OCI-LY1 (cell line): ENCODE measurements around the gene OR14A16.

Source experiments
- H2AFZ ChIP-seq: fragments of 200-600 bp; sonication (generic), shearing (Covaris generic); 2 replicates; pipeline ENCODE4 v1.6.0; 2014; ENCODE audit warnings: antibody characterized with exemption, mild to moderate bottlenecking, low read length
- H3F3A ChIP-seq: fragments of 200-600 bp; sonication (generic), shearing (Covaris generic); 2 replicates; pipeline ENCODE4 v1.6.0; 2014; ENCODE audit warnings: mild to moderate bottlenecking, antibody characterized with exemption, low read length, moderate library complexity; ENCODE audit not compliant: insufficient read depth
- H3K27ac ChIP-seq: fragments of 200-600 bp; sonication (generic); 2 replicates; pipeline ENCODE4 v1.5.1; 2014; ENCODE audit warnings: low read length, mixed run types, mild to moderate bottlenecking, low read depth; ENCODE audit not compliant: poor library complexity, severe bottlenecking
- H3K27me3 ChIP-seq: fragments of 200-600 bp; sonication (generic); 2 replicates; pipeline ENCODE4 v1.6.0; 2014; ENCODE audit warnings: antibody characterized with exemption, mild to moderate bottlenecking, low read length, moderate library complexity; ENCODE audit not compliant: insufficient read depth
- H3K36me3 ChIP-seq: fragments of 200-600 bp; sonication (generic); 2 replicates; pipeline ENCODE4 v1.6.1; 2014; ENCODE audit warnings: mild to moderate bottlenecking, antibody characterized with exemption, low read length, moderate library complexity, mixed read lengths; ENCODE audit not compliant: insufficient read depth
- H3K4me1 ChIP-seq: fragments of 200-600 bp; sonication (generic); 2 replicates; pipeline ENCODE4 v1.5.1; 2014; ENCODE audit warnings: mild to moderate bottlenecking, low read length, moderate library complexity; ENCODE audit not compliant: insufficient read depth, severe bottlenecking
- H3K4me2 ChIP-seq: fragments of 200-600 bp; sonication (generic), shearing (Covaris generic); 2 replicates; pipeline ENCODE4 v1.6.1; 2014; ENCODE audit warnings: low read length
- H3K4me3 ChIP-seq: fragments of 200-600 bp; sonication (generic); 2 replicates; pipeline ENCODE4 v1.5.1; 2014; ENCODE audit warnings: low read length, low read depth, mild to moderate bottlenecking, mixed read lengths; ENCODE audit not compliant: poor library complexity, severe bottlenecking
- H3K79me2 ChIP-seq: fragments of 200-600 bp; shearing (Covaris generic); 2 replicates; pipeline ENCODE4 v1.6.1; 2016; ENCODE audit warnings: mixed run types, low read length, mixed read lengths; ENCODE audit not compliant: insufficient read depth
- H3K9ac ChIP-seq: fragments of 200-600 bp; sonication (generic), shearing (Covaris generic); 2 replicates; pipeline ENCODE4 v1.6.1; 2014; ENCODE audit warnings: mild to moderate bottlenecking, low read length, mixed read lengths
- H3K9me2 ChIP-seq: fragments of 200-600 bp; sonication (generic), shearing (Covaris generic); 2 replicates; pipeline ENCODE4 v1.6.1; 2014; ENCODE audit warnings: low read depth, mild to moderate bottlenecking, low read length, mixed read lengths
- H3K9me3 ChIP-seq: fragments of 200-600 bp; shearing (Covaris generic); 2 replicates; pipeline ENCODE4 v1.6.1; 2014; ENCODE audit warnings: low read length, mixed read lengths
- H4K20me1 ChIP-seq: fragments of 200-600 bp; sonication (generic), shearing (Covaris generic); 2 replicates; pipeline ENCODE4 v1.6.0; 2016; ENCODE audit warnings: mild to moderate bottlenecking, low read length; ENCODE audit not compliant: insufficient read depth
- EZH2 ChIP-seq: fragments of 200-600 bp; sonication (generic), shearing (Covaris generic); IDR thresholded peaks from 2 replicates; pipeline ENCODE4 v1.8.0; 2017; ENCODE audit warnings: borderline replicate concordance, mixed run types, mild to moderate bottlenecking, antibody characterized with exemption, low read length, moderate library complexity, mixed read lengths
- TF ChIP-seq, protein P1 (sequence below): fragments of 200-600 bp; sonication (generic), shearing (Covaris generic); IDR thresholded peaks from 2 replicates; pipeline ENCODE4 v1.5.1; 2017; ENCODE audit warnings: mild to moderate bottlenecking, antibody characterized with exemption, low read length, moderate library complexity, mixed read lengths

OR14A16 gene

DNA sequence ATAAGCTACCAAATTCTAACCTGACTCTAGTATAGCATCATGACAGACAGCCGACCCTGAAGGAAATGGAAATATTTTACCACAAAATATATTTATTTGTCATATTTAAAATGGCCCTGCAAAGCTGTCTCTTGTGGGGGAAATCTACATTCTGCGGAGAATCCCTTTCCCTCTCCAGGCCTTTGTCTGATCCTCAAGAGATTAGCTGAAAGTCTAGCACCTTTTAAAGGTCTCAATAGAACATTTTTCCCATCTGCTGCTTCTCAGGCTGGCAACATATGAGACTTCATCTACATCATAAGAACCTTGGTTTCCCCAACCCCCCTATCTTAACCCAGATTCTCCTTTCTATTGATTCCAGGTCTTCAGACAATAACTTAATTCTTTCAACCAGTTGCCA is 19.5 kb upstream of the OR14A16 start:
- Histone ChIP-seq H3K36me3 (no peaks in the 10 kb centered on the region), H3K4me3 (no peak overlapping the region), H2AFZ (no peak overlapping the region), H3K79me2 (no peaks in the 10 kb centered on the region), H3K27me3 (no peaks in the 10 kb centered on the region), H3K9me2 (no peaks in the 10 kb centered on the region), H3K9me3 (no peaks in the 10 kb centered on the region), H3K4me1 (no peaks in the 10 kb centered on the region), H3K4me2 (no peak overlapping the region), H4K20me1 (no peaks in the 10 kb centered on the region), H3F3A (no peaks in the 10 kb centered on the region), H3K27ac (no peak overlapping the region), H3K9ac (no peak overlapping the region)
- TF ChIP-seq, protein P1, sequence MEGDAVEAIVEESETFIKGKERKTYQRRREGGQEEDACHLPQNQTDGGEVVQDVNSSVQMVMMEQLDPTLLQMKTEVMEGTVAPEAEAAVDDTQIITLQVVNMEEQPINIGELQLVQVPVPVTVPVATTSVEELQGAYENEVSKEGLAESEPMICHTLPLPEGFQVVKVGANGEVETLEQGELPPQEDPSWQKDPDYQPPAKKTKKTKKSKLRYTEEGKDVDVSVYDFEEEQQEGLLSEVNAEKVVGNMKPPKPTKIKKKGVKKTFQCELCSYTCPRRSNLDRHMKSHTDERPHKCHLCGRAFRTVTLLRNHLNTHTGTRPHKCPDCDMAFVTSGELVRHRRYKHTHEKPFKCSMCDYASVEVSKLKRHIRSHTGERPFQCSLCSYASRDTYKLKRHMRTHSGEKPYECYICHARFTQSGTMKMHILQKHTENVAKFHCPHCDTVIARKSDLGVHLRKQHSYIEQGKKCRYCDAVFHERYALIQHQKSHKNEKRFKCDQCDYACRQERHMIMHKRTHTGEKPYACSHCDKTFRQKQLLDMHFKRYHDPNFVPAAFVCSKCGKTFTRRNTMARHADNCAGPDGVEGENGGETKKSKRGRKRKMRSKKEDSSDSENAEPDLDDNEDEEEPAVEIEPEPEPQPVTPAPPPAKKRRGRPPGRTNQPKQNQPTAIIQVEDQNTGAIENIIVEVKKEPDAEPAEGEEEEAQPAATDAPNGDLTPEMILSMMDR, result no peak
- no peak for TF ChIP-seq EZH2

DNA sequence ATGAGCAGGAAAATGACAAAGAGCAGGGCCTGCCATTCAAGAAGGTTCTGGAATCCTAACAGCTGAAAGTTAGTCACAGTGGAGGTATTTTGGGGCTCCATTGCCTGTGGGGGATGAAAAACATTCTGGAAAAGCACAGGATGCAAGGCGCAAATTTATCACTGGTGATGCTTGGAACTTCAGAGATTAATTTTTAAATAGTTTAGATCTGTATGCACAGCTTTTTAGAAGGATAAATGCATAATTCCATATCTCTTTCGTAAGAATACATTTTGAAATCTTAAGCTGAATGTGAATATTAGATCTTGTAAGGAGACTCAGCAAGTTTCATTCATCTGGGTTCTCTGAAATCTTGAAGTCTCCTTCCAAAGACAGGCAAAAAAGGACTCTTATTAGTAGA is 17.9 kb upstream of the OR14A16 start, which contains the start of gene OR11L1:
TSS of gene OR11L1 (minus strand) at position 101 of the 400 bp plus-strand sequence. CDS start at position 101, 0 bp downstream.
- Histone ChIP-seq H3K27ac (no peak within 1 kb of the TSS), H3K4me2 (no peak within 1 kb of the TSS), H3K4me1 (no peaks in the 10 kb centered on the region), H3K36me3 (no peaks in the 10 kb centered on the region), H3K27me3 (no peaks in the 10 kb centered on the region), H3K9ac (no peak within 1 kb of the TSS), H3K9me2 (no peaks in the 10 kb centered on the region), H4K20me1 (no peaks in the 10 kb centered on the region), H3K79me2 (no peaks in the 10 kb centered on the region), H3K4me3 (no peak within 1 kb of the TSS), H3F3A (no peaks in the 10 kb centered on the region), H2AFZ (no peak within 1 kb of the TSS), H3K9me3 (no peaks in the 10 kb centered on the region)
- TF ChIP-seq, protein P1, result no peak
- TF ChIP-seq EZH2, result no peak

DNA sequence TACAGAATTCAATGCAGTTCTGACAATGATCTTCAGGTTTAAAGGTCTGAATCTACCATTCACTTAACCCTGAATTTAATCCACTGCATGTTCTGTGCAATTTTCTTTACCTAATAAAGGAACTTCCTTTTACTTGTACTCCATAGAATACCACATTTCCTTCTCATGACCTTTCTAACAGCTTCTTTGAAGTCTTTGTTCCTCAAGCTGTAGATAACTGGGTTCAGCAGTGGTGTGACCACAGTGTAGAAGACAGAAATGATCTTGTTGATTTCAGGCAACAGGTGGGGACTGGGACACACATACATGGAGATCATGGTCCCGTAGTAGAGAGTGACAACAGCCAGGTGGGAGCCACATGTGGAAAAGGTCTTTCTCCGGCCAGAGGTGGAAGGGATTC is 16.9 kb upstream of the OR14A16 start:
- no peaks in the 10 kb centered on the region for H4K20me1 ChIP-seq
- no peaks in the 10 kb centered on the region for H3K79me2 ChIP-seq
- H3F3A ChIP-seq, result no peaks in the 10 kb centered on the region
- H3K36me3 ChIP-seq, result no peaks in the 10 kb centered on the region
- H3K27me3 ChIP-seq, result no peaks in the 10 kb centered on the region
- H3K4me1 ChIP-seq, result no peaks in the 10 kb centered on the region
- H3K9ac ChIP-seq, result no peak overlapping the region
- H3K27ac ChIP-seq, result no peak overlapping the region
- no peak overlapping the region for H3K4me3 ChIP-seq
- H3K4me2 ChIP-seq, result no peak overlapping the region
- no peak overlapping the region for H2AFZ ChIP-seq
- TF ChIP-seq, protein P1, result no peak
- no peak for TF ChIP-seq EZH2
- H3K9me3 ChIP-seq, result no peaks in the 10 kb centered on the region
- H3K9me2 ChIP-seq, result no peaks in the 10 kb centered on the region
